Thoracic aorta (tissue), 2 donors: ENCODE results near the gene PCCA. TPM values are rescaled to one million over a fixed set of nuclear protein-coding genes. Genes with fewer than 3 reads are reported as not detected.
"Not testable (repeated sequence)": the region's sequence is repeated elsewhere in the genome, so short reads cannot be mapped to it uniquely, and the experiment has no call there.

Experiments
- ATAC-seq: fragments of 150-250 bp; one replicate; pipeline ENCODE4 v1.8.0; 2017; ENCODE audit warnings: low read depth; ENCODE audit not compliant: insufficient number of reproducible peaks, low FRiP score
- DNase-seq: peaks from one replicate; pipeline ENCODE4 v3.0.0-alpha.2; 2020; ENCODE audit warnings: low spot score
- H3K27ac ChIP-seq, 2 donors: fragments of 200-600 bp; sonication (generic); 1 replicate in 1 of 2; 2 replicates in 1 of 2; pipeline ENCODE4 v1.5.1; 2016; ENCODE audit warnings: mild to moderate bottlenecking in 2 of 2, moderate library complexity in 2 of 2
- H3K27me3 ChIP-seq: fragments of 200-600 bp; sonication (generic); replicated peaks from 2 replicates; pipeline ENCODE4 v1.6.0; 2016; ENCODE audit warnings: mild to moderate bottlenecking; ENCODE audit not compliant: insufficient read depth
- H3K36me3 ChIP-seq: fragments of 200-600 bp; sonication (generic); one replicate; pipeline ENCODE4 v1.5.1; 2016
- H3K4me1 ChIP-seq, 2 donors: fragments of 200-600 bp; sonication (generic); 1 replicate in 1 of 2; 2 replicates in 1 of 2; pipeline versions ENCODE4 v1.5.1 to v1.6.0; 2016; ENCODE audit warnings: low read depth in 2 of 2, mild to moderate bottlenecking in 1 of 2; ENCODE audit not compliant: control insufficient read depth in 1 of 2
- H3K4me3 ChIP-seq: fragments of 200-600 bp; sonication (generic); 2 replicates; pipeline ENCODE4 v1.5.1; 2016; ENCODE audit warnings: mild to moderate bottlenecking
- H3K9me3 ChIP-seq: fragments of 200-600 bp; sonication (generic); 2 replicates; pipeline ENCODE4 v1.5.1; 2016
- CTCF ChIP-seq: fragments of 200-600 bp; sonication (generic); IDR thresholded peaks from one replicate; pipeline ENCODE4 v1.5.1; 2019; ENCODE audit warnings: antibody characterized with exemption
- total RNA-seq, 2 donors: library from RNA; depleted of rRNA; stranded (reverse); fragments of >200 nt; gene quantifications; one replicate each; pipeline versions ENCODE4 v1.1.0 to v1.2.3, GENCODE V29; 2016

The PCCA gene
- total RNA-seq, 2 donors from 2014 or later = 17.2 to 51.6 TPM

- TF ChIP-seq CTCF = no peak
- ATAC-seq = no peak
Measured at GRCh38 chr13:100160450-100160849, 71.6 kb downstream of the PCCA start.

GRCh38 chr13:100163375-100163774 lies 74.5 kb downstream of the PCCA start:
- H3K27ac ChIP-seq = no peak overlapping the region

More at GRCh38 chr13:100160450-100160849, 71.6 kb downstream of the PCCA start:
- no peak for DNase-seq
- H3K4me3 ChIP-seq = no peak overlapping the region
- no peaks in the 10 kb centered on the region for H3K36me3 ChIP-seq
- no peaks in the 10 kb centered on the region for H3K27me3 ChIP-seq
- no peaks in the 10 kb centered on the region for H3K9me3 ChIP-seq
- H3K27ac ChIP-seq = no peak overlapping the region
- H3K4me1 ChIP-seq = peaks cover 3 to 7% of the 10 kb centered on the region in 2 donors

GRCh38 chr13:100173203-100173602 lies 84.3 kb downstream of the PCCA start:
- no peaks in the 10 kb centered on the region for H3K27me3 ChIP-seq
- DNase-seq (no peak), ATAC-seq (no peak)
- H3K4me3 ChIP-seq = no peak overlapping the region
- H3K27ac ChIP-seq = no peak overlapping the region
- no peak for TF ChIP-seq CTCF
- no peaks in the 10 kb centered on the region for H3K9me3 ChIP-seq
- no peaks in the 10 kb centered on the region for H3K36me3 ChIP-seq
- peaks cover 0 to 8% of the 10 kb centered on the region in 2 donors for H3K4me1 ChIP-seq

More at GRCh38 chr13:100163375-100163774, 74.5 kb downstream of the PCCA start:
- Histone ChIP-seq H3K36me3 (no peaks in the 10 kb centered on the region), H3K4me3 (no peak overlapping the region), H3K9me3 (no peaks in the 10 kb centered on the region), H3K27me3 (no peaks in the 10 kb centered on the region), H3K4me1 (peaks cover 3 to 8% of the 10 kb centered on the region in 2 donors)
- DNase-seq (no peak), ATAC-seq (no peak)
- TF ChIP-seq CTCF = no peak

- not testable (repeated sequence) for H3K4me1 ChIP-seq, ATAC-seq, DNase-seq
Measured at GRCh38 chr13:100174455-100174854, 85.6 kb downstream of the PCCA start.

GRCh38 chr13:100175078-100175802 lies 86.3 kb downstream of the PCCA start:
- TF ChIP-seq CTCF = no peak

More at GRCh38 chr13:100174455-100174854, 85.6 kb downstream of the PCCA start:
- H3K9me3 ChIP-seq, H3K36me3 ChIP-seq, H3K27me3 ChIP-seq, H3K4me3 ChIP-seq, H3K27ac ChIP-seq: not testable (repeated sequence)

GRCh38 chr13:100175803-100176182 lies 86.9 kb downstream of the PCCA start:
- ATAC-seq = no peak
- no peak for TF ChIP-seq CTCF
- no peak overlapping the region for H3K4me3 ChIP-seq
- no peak overlapping the region for H3K27ac ChIP-seq
- no peaks in the 10 kb centered on the region for H3K27me3 ChIP-seq
- no peak for DNase-seq
- H3K4me1 ChIP-seq = no peaks in the 10 kb centered on the region
- no peaks in the 10 kb centered on the region for H3K9me3 ChIP-seq
- no peaks in the 10 kb centered on the region for H3K36me3 ChIP-seq

More at GRCh38 chr13:100175078-100175802, 86.3 kb downstream of the PCCA start:
- Histone ChIP-seq H3K27ac (no peak overlapping the region), H3K4me1 (no peaks in the 10 kb centered on the region), H3K27me3 (no peaks in the 10 kb centered on the region), H3K36me3 (no peaks in the 10 kb centered on the region), H3K9me3 (no peaks in the 10 kb centered on the region), H3K4me3 (no peak overlapping the region)
- DNase-seq = no peak
- no peak for ATAC-seq
